Activated T-cell treated with anti-CD3 and anti-CD28 coated beads, Interleukin-2, amount 50 U/mL, for 1 hour (primary cell): ENCODE results near the gene KRT83.

Experiments used
- DNase-seq: peaks from one replicate; pipeline ENCODE4 v3.0.0-alpha.2; 2020

The KRT83 gene

DNA sequence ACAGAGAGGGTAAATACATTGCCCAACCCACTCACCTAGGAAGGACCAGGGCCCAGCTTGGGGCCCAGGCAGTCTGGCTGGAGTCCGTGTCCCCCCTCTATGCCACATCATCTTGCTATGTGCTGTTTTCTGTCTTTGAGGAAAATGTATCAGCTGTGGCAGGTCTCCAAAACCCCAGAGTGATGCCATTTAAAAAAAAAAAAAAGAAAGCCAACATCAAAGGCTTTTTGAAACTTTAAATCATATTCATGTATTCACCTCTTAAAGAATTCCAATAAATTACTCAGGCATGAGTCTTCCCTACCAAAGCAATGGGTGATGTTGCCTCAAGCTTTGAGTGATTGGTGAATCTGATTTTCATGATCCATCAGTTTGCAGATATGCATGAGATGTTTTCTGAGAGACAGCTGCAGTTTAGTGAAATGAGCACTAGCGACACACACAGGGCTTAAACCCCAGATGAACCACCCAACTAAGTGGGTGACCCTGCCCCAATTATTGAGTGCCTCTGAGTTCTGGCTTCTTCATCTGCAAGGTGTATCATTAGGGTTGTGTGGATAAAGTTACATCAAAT is 35.9 kb downstream of the KRT83 start:
- DNase-seq: no peak

DNA sequence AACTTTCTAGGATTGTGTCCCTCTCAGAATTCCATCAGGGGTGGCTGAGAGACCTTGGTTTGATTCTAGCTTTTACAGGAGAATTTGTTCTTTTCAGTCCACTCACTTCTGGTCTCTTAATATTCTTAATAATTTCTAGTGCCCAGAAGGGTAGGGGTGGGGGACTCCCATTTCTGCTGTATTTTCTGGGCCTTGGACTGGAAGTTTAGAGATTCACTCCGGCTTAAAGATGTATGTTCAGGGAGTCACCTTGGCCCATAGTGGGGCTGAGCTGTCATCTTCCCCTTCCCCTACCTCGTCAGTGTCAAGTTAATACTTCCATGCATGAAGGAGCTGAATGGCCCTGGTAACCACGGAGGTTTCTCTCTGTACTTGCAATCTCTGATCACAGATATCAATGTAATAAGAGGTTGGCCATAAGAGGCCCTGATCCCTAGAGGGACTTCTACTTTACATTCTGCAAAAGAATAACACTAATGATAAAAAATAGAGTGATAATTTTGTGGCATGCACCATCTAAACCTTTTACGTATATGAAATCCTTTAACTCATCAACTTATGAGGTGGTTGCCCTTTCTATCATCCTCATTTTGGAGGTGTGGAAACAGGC is 36.5 kb downstream of the KRT83 start:
- no peak for DNase-seq

DNA sequence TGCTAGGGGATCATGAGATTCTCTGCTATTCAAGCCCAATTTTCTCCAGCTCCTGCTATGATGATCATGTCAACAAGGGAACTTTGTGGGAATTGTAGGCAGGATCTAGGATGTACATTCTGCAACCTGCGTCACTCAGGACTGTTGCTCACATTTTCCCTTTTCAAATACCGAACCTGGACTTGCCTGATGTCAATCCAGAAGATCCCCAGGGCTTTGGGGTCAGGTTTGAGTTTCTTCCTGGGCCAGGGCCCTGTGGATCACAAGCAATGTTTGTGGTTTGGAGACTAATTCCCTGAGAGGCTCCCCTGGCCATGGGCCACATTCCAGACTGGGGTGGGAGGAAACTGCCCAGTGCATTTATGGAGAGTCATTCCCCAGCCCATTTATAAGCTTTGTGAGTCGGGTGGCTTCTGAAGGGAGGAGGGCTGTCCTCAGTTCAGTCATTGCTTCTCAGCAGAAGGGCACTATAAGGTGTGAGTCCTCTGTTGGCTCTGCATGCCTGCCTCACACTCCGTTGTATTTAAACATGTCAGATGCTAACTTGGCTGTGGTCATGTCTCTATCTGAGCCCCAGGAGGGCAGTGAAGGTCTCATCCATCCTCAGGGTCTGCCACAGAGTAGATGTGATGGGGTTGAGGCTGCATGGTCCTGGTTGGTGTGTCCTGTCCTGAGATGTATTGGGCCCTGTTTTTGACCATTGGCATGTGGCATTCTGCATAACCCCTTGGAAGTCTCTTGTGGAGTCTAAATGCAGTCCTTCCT is 40.2 kb downstream of the KRT83 start:
- no peak for DNase-seq

DNA sequence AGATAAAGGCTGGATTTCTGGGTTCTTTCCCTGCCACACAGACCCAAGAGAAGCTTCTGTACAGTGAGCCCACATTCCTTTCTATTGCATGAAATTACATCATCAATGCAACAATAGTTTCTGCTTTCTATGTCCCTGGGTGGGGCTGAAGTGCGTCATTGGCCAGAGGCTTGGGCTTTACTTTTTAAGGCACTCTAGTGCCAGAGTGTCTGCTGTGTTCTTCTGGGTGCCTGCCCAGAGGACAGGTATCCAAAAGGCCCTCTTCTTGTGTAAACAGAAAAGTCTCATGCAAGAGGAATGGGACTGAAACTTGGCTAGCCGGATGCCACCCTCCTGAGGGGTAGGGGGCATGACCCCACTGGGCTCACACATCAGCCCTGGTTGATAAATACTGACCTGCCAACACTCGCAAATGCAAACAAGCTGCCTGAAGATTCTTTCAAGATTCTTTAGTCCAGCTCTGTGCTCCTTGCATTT is 40.8 kb downstream of the KRT83 start:
- DNase-seq: no peak

DNA sequence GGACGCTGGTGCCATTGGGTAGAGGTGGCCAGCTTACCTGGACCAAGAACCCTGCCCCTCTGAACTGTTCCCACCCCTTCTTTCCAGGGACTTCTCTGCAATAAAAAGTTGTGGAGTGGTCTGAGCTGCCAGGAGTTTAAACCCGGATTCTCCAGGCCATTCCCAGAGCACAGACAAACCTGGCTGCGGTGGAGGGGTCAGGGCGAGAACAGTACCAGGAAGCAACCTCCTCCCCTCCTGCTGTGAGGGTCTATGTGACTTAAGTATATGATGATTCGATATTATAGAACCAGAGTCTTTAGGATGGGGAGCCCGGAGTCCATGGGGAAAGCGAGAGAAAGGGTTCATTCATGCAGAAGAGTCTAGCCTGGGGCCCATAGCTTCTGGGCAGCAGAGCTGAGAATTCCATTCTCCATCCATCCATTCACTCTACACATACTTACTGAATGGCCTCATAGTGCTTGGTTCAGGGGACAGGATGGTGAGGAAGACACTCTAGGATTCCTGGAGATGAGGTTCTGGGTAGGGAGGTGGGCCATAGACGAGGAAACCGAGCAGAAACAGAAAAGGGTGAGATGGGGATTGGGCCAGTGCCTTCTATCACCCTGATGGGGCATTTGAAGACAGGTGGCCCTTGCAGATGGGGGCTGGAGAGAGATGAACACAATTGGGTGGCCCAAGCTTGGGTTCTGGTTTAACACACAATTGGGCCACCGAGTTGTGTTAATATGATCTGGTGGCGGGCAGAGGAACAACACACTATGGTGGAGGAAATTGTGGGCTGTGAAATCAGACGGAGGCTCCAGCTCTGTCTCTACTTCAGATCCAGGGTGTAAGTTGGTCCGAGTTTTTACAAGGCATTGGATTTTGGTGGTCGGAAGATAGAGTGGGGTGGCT is 41.5 kb downstream of the KRT83 start:
- no peak for DNase-seq

DNA sequence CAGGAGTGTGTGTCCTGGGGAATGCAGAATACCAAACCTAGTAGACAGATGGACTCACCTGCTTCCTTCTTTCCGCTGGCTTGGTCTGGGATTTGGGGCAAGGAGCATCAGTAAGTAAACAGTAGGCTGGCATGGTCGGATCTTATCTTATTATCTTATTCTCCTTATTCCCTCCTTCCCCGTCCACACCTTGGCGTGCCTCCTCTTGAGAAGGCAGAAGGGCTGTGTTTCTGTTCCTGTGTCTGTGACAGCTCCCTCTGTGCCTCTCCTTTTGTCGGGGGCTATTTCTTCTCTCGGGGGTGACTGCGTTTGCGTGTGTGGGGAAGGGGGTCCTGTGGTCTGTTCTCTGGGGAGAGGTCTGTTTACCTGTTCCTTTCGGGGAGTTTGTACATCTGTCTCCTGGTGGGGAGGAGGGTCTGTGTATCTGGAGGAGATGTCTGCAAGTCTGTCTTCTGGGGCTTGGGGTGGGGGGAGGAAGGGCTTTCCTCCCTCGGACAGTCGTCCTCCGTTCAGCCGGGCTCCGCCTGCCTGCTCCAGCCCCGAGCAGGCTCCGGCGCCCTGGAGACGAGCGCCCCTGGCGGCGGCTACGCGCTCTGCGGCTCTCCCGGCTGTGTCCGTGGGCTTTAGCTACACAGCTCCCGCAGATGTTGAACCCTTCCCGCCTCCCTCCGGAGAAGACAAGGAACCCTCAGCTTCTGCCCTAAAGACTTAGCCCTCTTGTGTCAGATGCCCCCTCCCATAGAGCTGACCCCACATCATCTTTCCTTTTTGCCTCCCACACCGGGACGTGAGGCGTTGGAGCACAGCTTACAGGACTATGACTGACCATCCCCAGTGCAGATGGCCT is 42.4 kb downstream of the KRT83 start:
- DNase-seq: peak; percentile 77

DNA sequence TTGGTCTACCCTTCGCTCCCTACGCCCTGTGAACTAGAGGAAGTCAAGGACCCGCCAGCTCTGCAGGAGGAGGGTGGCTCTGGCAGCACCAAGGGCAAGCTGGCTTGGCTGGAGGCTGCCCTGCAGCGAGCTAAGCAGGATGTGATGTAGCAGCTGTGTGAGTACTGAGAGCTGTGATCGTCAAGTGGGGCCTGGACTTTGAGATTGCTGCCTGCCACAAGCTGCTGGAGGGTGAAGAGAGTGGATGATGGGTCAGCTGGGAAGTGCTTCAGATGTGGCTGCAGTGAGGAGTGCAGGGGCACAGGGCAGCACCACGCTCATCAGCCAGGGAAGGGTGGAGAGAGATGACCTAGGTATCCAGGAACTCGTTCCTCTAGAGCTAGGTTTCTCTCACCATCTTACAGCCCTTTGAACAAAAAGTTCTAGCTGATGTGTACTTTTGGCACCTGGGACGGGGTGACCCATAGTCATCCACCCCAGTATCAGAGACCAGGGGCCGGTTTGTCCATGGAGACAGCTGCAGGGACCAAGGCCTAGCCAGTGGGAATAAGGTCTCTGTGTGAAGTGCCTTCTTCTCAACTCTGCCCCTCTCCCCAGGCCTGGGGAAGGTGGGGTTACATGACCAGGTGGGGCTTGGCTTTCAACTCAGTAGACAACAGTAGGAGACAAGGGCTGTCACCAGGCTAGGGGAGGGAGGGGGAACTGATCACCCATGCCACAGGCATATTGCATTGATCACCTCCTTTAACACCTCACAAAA is 43.5 kb downstream of the KRT83 start:
- no peak for DNase-seq

DNA sequence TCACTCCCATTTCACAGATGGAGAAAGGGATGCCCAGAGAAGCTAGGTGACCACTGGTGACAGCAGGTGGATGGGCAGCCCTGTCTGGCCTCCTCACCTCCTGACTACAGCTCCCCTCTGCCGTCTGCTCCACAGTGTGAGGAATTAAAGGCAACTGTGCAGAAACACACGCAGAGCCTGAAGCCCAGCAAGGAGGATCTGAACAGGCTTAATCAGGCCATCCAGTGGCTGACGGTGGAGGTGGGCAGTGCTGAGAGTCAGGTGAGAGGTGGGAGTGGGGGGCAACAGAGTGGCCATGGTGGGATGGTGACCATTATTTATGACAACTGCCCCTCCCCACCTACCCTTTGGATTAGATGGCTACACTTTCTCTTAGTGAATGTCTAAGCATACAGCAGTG is 45.5 kb downstream of the KRT83 start:
- DNase-seq: no peak

DNA sequence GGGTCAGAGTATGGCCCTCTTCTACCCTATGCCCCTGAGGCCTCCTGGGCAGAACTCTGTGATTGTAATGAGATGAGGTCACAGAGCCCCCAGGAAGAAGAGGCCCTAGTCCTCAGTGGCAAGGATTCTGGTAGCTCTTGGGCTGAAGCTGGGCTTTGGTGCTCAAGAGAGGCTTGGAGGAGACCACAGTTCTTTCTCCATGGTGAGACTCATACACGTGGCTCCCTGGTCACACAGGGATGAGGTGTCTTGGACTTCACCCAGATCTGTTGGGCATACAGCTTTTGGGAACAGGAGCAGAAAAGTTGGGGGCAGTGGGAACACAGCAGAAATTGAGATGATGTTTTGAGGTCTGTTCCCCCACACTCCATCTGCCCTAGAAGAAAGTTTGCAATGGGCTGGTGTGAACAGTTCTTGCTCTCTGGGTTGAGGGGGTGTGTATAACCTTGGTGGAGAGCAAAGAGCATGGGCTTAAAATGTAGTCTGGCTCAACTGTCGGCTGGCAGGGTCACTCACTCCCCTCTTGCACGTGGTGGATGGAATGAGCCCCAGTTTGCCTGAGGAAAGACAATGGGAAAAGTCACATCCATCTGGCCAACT is 46.6 kb downstream of the KRT83 start, which contains the start of gene KRT86:
Gene KRT86 (plus strand): TSS at position 125 of the 600 bp plus-strand sequence. CDS start 27,272 bp downstream, outside the sequence.
- no peak for DNase-seq

DNA sequence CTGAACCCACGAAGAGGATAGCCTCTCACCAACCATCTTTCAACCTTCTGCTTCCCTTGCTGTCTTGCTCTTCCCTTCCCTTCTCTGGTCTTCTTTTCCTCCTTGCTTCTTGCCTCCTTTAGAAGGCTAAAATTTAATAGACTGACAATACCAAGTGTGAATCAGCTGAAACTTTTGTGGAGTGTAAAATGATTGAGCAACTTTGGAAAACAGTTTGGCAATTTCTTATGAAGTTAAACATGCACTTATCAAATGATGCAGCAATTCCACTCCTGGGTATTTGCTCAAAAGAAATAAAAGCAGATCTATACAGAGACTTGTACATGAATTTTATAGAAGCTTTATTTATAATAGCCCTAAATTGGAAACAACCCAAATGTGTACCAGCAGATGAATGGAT is 50.0 kb downstream of the KRT83 start:
- DNase-seq: no peak

DNA sequence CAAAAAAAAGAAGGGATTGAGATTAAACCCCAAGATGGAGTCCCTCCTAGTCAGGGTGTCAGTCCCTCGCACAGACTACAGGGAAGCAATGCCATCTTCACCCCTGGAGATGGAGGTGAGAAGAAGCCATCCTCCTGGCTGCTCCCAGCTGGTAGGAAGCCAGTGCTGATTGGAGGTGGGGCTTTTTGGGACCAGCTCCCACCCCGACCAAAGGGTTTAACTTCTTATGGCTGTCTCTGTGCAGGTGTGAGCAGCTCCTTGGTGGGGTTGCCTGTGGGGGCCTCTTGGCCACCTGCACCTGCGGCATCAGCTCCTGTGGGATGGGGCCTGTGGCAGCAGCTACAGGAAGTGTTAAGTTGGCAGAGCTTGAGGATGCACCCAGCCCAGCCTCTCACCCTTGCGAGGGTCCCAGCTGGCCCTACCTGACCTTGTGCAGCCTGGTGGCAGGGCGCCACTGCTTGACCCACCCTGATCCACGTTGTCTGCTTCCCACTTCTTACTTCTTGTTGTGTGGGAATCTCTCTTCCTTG is 50.6 kb downstream of the KRT83 start:
- DNase-seq: no peak

DNA sequence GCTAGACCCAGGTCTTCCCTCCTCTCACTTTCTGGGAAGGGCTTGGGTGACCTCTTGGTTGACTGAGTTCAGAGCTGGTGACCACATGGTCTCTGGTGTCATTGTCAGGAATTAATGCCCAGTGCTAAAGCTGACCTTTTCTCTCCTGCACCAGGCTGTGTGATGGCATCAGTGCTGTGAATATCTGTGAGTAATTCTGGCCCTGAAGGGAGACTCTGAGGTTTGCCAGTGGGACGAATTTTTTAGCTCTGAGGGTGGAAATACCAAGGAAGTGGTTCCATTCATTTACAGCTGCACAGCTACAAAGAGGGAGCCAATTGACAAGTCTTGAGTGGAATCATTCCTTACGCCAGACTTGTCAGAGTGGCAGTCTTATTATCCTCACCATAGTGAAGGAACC is 53.0 kb downstream of the KRT83 start:
- no peak for DNase-seq

DNA sequence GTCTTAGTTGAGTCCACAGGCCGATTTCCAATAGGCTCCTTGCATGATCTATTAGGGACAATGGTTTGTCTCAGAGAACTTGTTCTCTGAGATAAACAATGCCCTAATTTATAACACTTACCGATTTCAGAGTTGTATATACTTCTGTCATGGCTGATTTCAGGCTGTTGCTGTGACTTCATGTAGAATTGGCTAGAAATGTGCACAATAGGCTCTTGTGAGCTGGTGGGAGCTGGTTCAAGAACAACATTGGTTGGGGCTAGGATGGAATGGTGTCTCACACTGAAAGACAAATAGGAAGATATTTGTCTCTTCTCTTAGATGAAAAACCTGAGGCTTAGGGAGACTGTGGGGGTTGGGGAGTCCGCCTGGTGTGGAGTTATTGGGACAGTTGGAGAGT is 53.5 kb downstream of the KRT83 start:
- DNase-seq: no peak

DNA sequence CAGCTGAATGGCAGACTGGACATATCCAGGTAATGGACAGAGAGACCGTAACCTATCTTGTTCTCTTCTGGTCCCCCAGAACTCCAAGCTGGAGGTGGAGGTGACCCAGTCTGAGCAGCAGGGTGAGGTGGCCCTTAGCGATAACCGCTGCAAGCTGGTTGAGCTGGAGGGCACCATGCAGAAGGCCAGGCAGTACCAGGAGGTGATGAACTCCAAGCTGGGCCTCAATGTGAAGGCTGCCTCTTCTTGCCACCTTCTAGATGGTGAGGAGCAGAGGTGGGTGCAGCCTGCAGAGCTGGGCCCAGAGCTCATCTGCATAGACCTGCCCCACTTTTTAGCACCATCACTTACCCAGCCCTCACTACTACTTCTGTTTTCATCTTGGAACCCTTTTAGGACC is 53.9 kb downstream of the KRT83 start:
- DNase-seq: no peak

DNA sequence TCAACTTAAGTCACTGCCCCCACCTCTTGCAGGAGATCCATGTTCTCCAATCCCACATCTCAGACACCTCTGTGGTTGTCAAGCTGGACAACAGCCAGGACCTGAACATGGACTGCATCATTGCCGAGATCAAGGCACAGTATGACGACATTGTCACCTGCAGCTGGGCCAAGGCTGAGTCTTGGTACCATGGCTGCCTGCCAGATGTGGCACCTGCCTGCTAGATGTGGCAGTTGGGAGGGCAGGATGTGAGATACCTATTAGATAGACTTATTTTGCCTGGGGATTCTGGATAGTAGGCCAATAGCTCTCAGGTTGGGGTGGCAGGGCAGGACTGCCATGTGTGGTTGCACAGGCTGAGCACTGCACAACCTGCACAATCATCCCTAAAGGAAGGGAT is 54.7 kb downstream of the KRT83 start:
- no peak for DNase-seq

DNA sequence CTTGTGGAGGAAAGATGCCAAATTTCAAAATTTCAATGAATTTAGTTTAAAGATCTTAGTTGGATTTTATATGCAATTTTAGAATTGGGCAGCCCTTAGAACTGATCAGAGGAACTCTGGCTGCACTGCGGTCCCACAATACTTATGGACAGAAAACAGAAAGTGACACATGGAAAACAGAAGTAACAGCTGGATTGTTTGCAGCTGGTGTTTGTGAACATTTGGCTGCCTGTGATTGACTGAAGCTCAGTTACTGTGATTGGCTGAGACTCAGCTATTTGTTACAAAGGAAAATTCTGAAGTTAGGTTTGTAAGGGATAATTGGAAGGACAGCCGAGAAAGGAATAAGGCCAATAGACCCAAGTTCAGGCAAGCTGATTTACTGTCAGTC is 56.8 kb downstream of the KRT83 start:
- DNase-seq: no peak
